ENCODE results near the gene MACROD2.

Gene MACROD2

GRCh38 chr20:15031546-15032351, 1036.4 kb downstream of the MACROD2 start:
- DNase-seq: no peak

- no peak for DNase-seq
Observed at GRCh38 chr20:15032352-15032622, 1037.0 kb downstream of the MACROD2 start.

- DNase-seq: peak; percentile 46
Observed at GRCh38 chr20:15033269-15033668, 1038.0 kb downstream of the MACROD2 start.

GRCh38 chr20:15033891-15034290, 1038.6 kb downstream of the MACROD2 start:
- peak; percentile 66 for DNase-seq

GRCh38 chr20:15036948-15037347, 1041.6 kb downstream of the MACROD2 start:
- no peak for DNase-seq

- no peak for DNase-seq
Observed at GRCh38 chr20:15039088-15039752, 1043.9 kb downstream of the MACROD2 start.

GRCh38 chr20:15042723-15043122, 1047.4 kb downstream of the MACROD2 start:
- DNase-seq: no peak

- no peak for DNase-seq
Observed at GRCh38 chr20:15045246-15045645, 1049.9 kb downstream of the MACROD2 start.

GRCh38 chr20:15047042-15047441, 1051.7 kb downstream of the MACROD2 start:
- peak; percentile 19 for DNase-seq

GRCh38 chr20:15047601-15048000, 1052.3 kb downstream of the MACROD2 start:
- DNase-seq: no peak

GRCh38 chr20:15056246-15056645, 1060.9 kb downstream of the MACROD2 start:
- DNase-seq: no peak

GRCh38 chr20:15058841-15059240, 1063.5 kb downstream of the MACROD2 start:
- DNase-seq: no peak

GRCh38 chr20:15059438-15059837, 1064.1 kb downstream of the MACROD2 start:
- DNase-seq: no peak

GRCh38 chr20:15060265-15061060, 1065.1 kb downstream of the MACROD2 start:
- no peak for DNase-seq

- DNase-seq: no peak
Observed at GRCh38 chr20:15061061-15061430, 1065.7 kb downstream of the MACROD2 start.

- no peak for DNase-seq
Observed at GRCh38 chr20:15061955-15062354, 1066.6 kb downstream of the MACROD2 start.

- DNase-seq: no peak
Observed at GRCh38 chr20:15063081-15063480, 1067.8 kb downstream of the MACROD2 start.

- DNase-seq: no peak
Observed at GRCh38 chr20:15064741-15065140, 1069.4 kb downstream of the MACROD2 start.

GRCh38 chr20:15065794-15066193, 1070.5 kb downstream of the MACROD2 start:
- DNase-seq: no peak

- DNase-seq: no peak
Observed at GRCh38 chr20:15068486-15068885, 1073.2 kb downstream of the MACROD2 start.

- no peak for DNase-seq
Observed at GRCh38 chr20:15069355-15069754, 1074.0 kb downstream of the MACROD2 start.

GRCh38 chr20:15071085-15071808, 1075.9 kb downstream of the MACROD2 start:
- DNase-seq: no peak

GRCh38 chr20:15072316-15072715, 1077.0 kb downstream of the MACROD2 start:
- no peak for DNase-seq

Measured in NCI-H748 treated with DMSO at 0.1 percent for 48 hours (cell line).